WI38 (cell line): ENCODE data around the gene WDPCP.

Source experiments
- H3K4me3 ChIP-seq: 2 replicates; pipeline ENCODE4 v1.5.1; 2011; ENCODE audit warnings: low read depth, mild to moderate bottlenecking, control low read depth, low read length
- CTCF ChIP-seq: IDR thresholded peaks from 2 replicates; pipeline ENCODE4 v1.5.1; 2012; ENCODE audit warnings: low read depth, mild to moderate bottlenecking, control low read depth, low read length

WDPCP gene

GRCh38 chr2:63073994-63074393, 514.3 kb downstream of the WDPCP start:
- TF ChIP-seq CTCF, result no peak
- H3K4me3 ChIP-seq, result no peak overlapping the region

DNA sequence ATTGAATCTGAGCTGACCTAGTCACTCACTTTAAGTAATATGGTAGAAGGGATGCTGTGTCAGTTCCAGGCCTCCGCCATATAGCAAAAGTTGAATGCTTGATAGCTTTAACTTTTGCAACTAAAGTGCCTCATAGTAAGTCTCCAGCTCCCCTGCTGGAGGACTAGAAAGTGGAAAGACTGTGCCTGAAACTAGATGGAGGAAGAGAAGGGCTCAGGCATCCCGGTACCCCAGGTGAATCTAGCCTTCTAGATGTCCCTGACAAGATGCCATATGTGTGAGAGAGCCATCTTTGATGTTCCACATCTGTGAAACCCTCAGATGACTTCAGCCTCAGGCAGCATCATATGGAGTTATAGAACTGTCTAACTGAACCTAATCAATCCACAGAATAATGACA, 516.6 kb downstream of the WDPCP start:
- TF ChIP-seq CTCF, result no peak
- H3K4me3 ChIP-seq, result no peak overlapping the region
